Lung (tissue), 12 donors: Measurements from ENCODE around the gene TBC1D13. TPM values are rescaled to one million over a fixed set of nuclear protein-coding genes. Genes with fewer than 3 reads are reported as not detected.
"Not testable (repeated sequence)": the region's sequence is repeated elsewhere in the genome, so short reads cannot be mapped to it uniquely, and the experiment has no call there.

Source experiments
- ATAC-seq: fragments of 200-7000 bp; cut with Tn5 transposase; one replicate; pipeline ENCODE4 v1.9.1; 2020; ENCODE audit warnings: moderate number of reproducible peaks; ENCODE audit not compliant: insufficient read depth, low FRiP score
- DNase-seq, 3 donors: peaks; one replicate each; pipeline ENCODE4 v3.0.0-alpha.2; 2013 to 2017
- H3K27ac ChIP-seq, 2 donors: one replicate each; pipeline ENCODE4 v1.5.1; 2013; ENCODE audit warnings: mild to moderate bottlenecking in 2 of 2, moderate library complexity in 2 of 2, control low read depth in 1 of 2, inconsistent platforms in 1 of 2, low read depth in 1 of 2, low read length in 1 of 2
- H3K27me3 ChIP-seq, 3 donors: one replicate each; pipeline ENCODE4 v1.5.1; 2013; ENCODE audit warnings: low read length in 2 of 3; ENCODE audit not compliant: control insufficient read depth in 3 of 3, insufficient read depth in 3 of 3
- H3K36me3 ChIP-seq, 4 donors: one replicate each; pipeline ENCODE4 v1.5.1; 2013; ENCODE audit warnings: low read length in 4 of 4, mild to moderate bottlenecking in 1 of 4, moderate library complexity in 1 of 4; ENCODE audit not compliant: control insufficient read depth in 4 of 4, insufficient read depth in 4 of 4
- H3K4me1 ChIP-seq, 5 donors: one replicate each; pipeline ENCODE4 v1.5.1; 2013; ENCODE audit warnings: low read length in 5 of 5, mild to moderate bottlenecking in 2 of 5, moderate library complexity in 1 of 5; ENCODE audit not compliant: control insufficient read depth in 5 of 5, insufficient read depth in 5 of 5
- H3K4me3 ChIP-seq: one replicate; pipeline ENCODE4 v1.5.1; 2013; ENCODE audit warnings: mild to moderate bottlenecking, control low read depth, moderate library complexity
- H3K9ac ChIP-seq, 2 donors: one replicate each; pipeline ENCODE4 v1.5.1; 2013; ENCODE audit warnings: low read length in 2 of 2, control low read depth in 1 of 2; ENCODE audit not compliant: insufficient read depth in 1 of 2
- H3K9me3 ChIP-seq, 4 donors: one replicate each; pipeline ENCODE4 v1.5.1; 2013; ENCODE audit warnings: low read length in 3 of 4, mild to moderate bottlenecking in 1 of 4, moderate library complexity in 1 of 4; ENCODE audit not compliant: control insufficient read depth in 4 of 4, insufficient read depth in 3 of 4
- CTCF ChIP-seq: IDR thresholded peaks from 2 replicates; pipeline ENCODE4 v1.5.1; 2012; ENCODE audit warnings: mild to moderate bottlenecking; ENCODE audit errors: control extremely low read depth, extremely low read depth
- WGBS, 2 donors: extraction: QIAGEN DNeasy Blood & Tissue Kit; methylation state at CpG; one replicate each; pipeline ENCODE4 v1.1.7; 2013; 5-methylcytosine and 5-hydroxymethylcytosine counted together
- polyA plus RNA-seq, 2 donors: library from polyadenylated mRNA; stranded (reverse); fragments of 200-250 nt; gene quantifications; one replicate each; pipeline ENCODE4 v1.2.1, GENCODE V29; 2013
- total RNA-seq, 2 donors: library from RNA; depleted of rRNA in 1 of 2; stranded (reverse); fragments of >200 nt in 1 of 2; gene quantifications; one replicate each; pipeline ENCODE4 v1.2.1, GENCODE V29; 2014 to 2021
- donor health status: control.
- donor health status: control.
- donor health status: Bipolar disorder and iron deficiency.
- donor health status: healthy.
- donor health status: DM: yes; HTN: yes; CAD: no.

Gene TBC1D13
- total and polyA plus RNA-seq, 4 donors, result 9.7 to 27.7 (median 14.1) TPM

GRCh38 chr9:128792978-128793686 is 6.1 kb downstream of the TBC1D13 start:
- no peak for DNase-seq
- peaks cover 8 to 45% (median 38%) of the 10 kb centered on the region in 4 donors for H3K36me3 ChIP-seq
- no peak overlapping the region for H3K4me3 ChIP-seq

GRCh38 chr9:128794961-128795360 is 7.9 kb downstream of the TBC1D13 start:
- not testable (repeated sequence) for H3K4me1 ChIP-seq, H3K27me3 ChIP-seq, H3K9me3 ChIP-seq, H3K27ac ChIP-seq, ATAC-seq, DNase-seq, H3K4me3 ChIP-seq, H3K9ac ChIP-seq
- 46 to 48% methylated on average over 2 of the region's 2 CpGs for WGBS, 2 donors
- H3K36me3 ChIP-seq, result peaks cover 18 to 54% (median 35%) of the 10 kb centered on the region in 4 donors

More at GRCh38 chr9:128792978-128793686, 6.1 kb downstream of the TBC1D13 start:
- Histone ChIP-seq H3K4me1 (peaks cover 0 to 4% (median 2%) of the 10 kb centered on the region in 5 donors), H3K27ac (no peak overlapping the region), H3K9ac (no peak overlapping the region), H3K27me3 (no peaks in the 10 kb centered on the region), H3K9me3 (no peaks in the 10 kb centered on the region)
- 92 to 95% methylated on average over 8 of the region's 8 CpGs for WGBS, 2 donors
- TF ChIP-seq CTCF, result no peak
- no peak for ATAC-seq

- Histone ChIP-seq H3K4me1 (no peaks in the 10 kb centered on the region), H3K36me3 (peaks cover 25 to 43% (median 28%) of the 10 kb centered on the region in 4 donors), H3K4me3 (no peak overlapping the region), H3K27me3 (no peaks in the 10 kb centered on the region), H3K9me3 (no peaks in the 10 kb centered on the region), H3K27ac (no peak overlapping the region), H3K9ac (no peak overlapping the region)
- ATAC-seq (no peak), DNase-seq (no peak)
- 91 to 92% methylated on average over 8 of the region's 8 CpGs for WGBS, 2 donors
- TF ChIP-seq CTCF, result no peak
These were observed 11.8 kb downstream of the TBC1D13 start for GRCh38 chr9:128798896-128799295.

GRCh38 chr9:128800061-128800460 is 13.0 kb downstream of the TBC1D13 start:
- DNase-seq, result no peak
- Histone ChIP-seq H3K36me3 (peaks cover 25 to 41% (median 28%) of the 10 kb centered on the region in 4 donors), H3K9ac (no peak overlapping the region), H3K4me3 (no peak overlapping the region), H3K27ac (no peak overlapping the region), H3K4me1 (no peaks in the 10 kb centered on the region), H3K9me3 (no peaks in the 10 kb centered on the region), H3K27me3 (no peaks in the 10 kb centered on the region)
- ATAC-seq, result no peak
- WGBS, 2 donors, result 91 to 96% methylated on average over 6 to 7 of the region's 7 CpGs
- TF ChIP-seq CTCF, result no peak
